ENCODE results near the gene TUSC2. TPM values are rescaled to one million over a fixed set of nuclear protein-coding genes. Genes with fewer than 3 reads are reported as not detected.

Gene TUSC2
- total and polyA plus RNA-seq, 2 of the 13 experiments (the other 11 are each of a cell fraction or from before 2014, with no cell fraction given), result 36.7 to 39.1 TPM

DNA sequence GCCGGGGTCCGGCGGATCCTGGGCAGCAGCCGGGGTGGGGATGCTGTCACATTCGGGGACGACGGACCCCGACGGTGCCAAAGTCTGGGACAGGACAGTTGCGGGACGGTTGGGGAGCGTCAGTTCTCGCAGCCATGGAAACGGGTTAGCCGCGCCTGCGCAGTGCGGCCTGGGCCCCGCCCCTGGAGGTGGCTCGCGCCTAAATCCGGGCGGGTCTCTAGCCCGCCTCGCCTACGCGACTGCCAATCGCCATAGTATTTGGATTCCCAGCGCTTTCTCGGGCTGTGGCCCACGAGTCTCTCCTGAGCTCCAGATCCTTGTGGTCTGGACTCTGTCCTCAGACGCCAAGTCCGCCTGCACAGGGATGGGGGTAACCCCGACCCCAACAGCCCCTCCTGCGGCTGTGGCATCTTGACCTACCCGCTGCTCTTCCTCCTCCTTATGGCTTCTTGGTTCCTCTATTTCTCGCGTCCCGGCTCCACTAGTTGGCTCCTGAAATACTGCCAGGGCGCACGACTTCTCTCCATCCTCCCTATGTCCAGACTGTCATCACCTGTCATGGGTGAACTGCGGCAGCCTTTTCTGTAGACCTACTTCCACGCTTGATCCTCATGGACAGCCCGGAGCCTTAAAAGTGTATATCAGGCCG is 17.7 kb upstream of the TUSC2 start, which contains the start of gene ZMYND10:
Gene ZMYND10, minus strand, starts transcription at position 147 of the 649 bp plus-strand sequence. CDS start 153 bp downstream, outside the sequence.
- in situ Hi-C loops (cut with HindIII; ENCODE audit: extremely low pct_ligation_motif_present, low pct_unique_long_range_greater_than_20kb), result loop anchor here (10.0 kb wide), 1 partner anchor 199 kb away; no protein-coding TSS in a partner anchor
- BruUV-seq (replicated peaks), result no TSS peak
- no peak for FAIRE-seq
- Histone ChIP-seq H2AFZ (ENCODE audit: low read length) (no peak within 1 kb of the TSS), H3K4me1 (ENCODE audit: insufficient read depth, low read length) (peaks cover 75% of the 10 kb centered on the region), H3K27ac (ENCODE audit: extremely low read length, insufficient read depth, low read length) (no peak within 1 kb of the TSS), H3K4me2 (ENCODE audit: low read depth, low read length) (peak within 1 kb of the TSS; percentile 76), H3K27me3 (ENCODE audit: control insufficient read depth in 1 of 2, insufficient read depth in 2 of 2, low read length in 2 of 2) (0 out of 5 replicates have a peak, but pooled peaks cover 0 to 1% of the 10 kb centered on the region in 2 experiments), H3K9me3 (ENCODE audit: low read length) (no peaks in the 10 kb centered on the region), H3K9ac (ENCODE audit: insufficient read depth, low read depth, low read length) (no peak within 1 kb of the TSS), H3K4me3 (replicated peaks in 1 of 3; ENCODE audit: insufficient read depth in 1 of 3, low read depth in 2 of 3, low read length in 3 of 3) (peak within 1 kb of the TSS in 1 of 3 experiments; percentile 55; a peak in 2 of 6 replicates), H3K79me2 (ENCODE audit: insufficient read depth, low read length) (peaks cover 12% of the 10 kb centered on the region), H3K36me3 (replicated peaks in 1 of 2; ENCODE audit: control insufficient read depth in 1 of 2, insufficient read depth in 2 of 2, low read length in 2 of 2) (peaks cover 4 to 13% of the 10 kb centered on the region in 2 experiments; a peak in 3 of 5 replicates), H4K20me1 (ENCODE audit: insufficient read depth, low read length) (0 out of 2 replicates have a peak, but pooled peaks cover 3% of the 10 kb centered on the region)
- intact Hi-C loops (cut with micrococcal nuclease; ENCODE audit: unreplicated experiment), result loop anchor here (10.0 kb wide), 1 partner anchor 199 kb away; no protein-coding TSS in a partner anchor
- DNase-seq (ENCODE audit: low spot score), result no peak
- ChIA-PET CTCF (ENCODE audit: low intra/inter-chr PET ratio, low total read pairs) (interaction anchor here (2.7 kb wide), 1 partner anchor 43 kb away, joined by 9 read pairs; no protein-coding TSS in a partner anchor), POLR2A (interaction anchor here (3.6 kb wide), 1 partner anchor 9 kb away, joined by 18 read pairs; no protein-coding TSS in a partner anchor)
- no peak for ATAC-seq
- WGBS (ENCODE audit: low lambda C conversion rate), result 72% methylated on average over 37 of the region's 45 CpGs
- 0 out of 2 replicates have a peak, but pooled peaks have one; percentile 63 for TF ChIP-seq ZBTB8A (CRISPR knock-in tag; IDR thresholded peaks at IDR 0.05; ENCODE audit: borderline replicate concordance, low read depth)
- 0 out of 2 replicates have a peak, but pooled peaks have one; percentile 31 for TF ChIP-seq PITX1 (CRISPR knock-in tag; IDR thresholded peaks at IDR 0.05)
- 0 out of 2 replicates have a peak, but pooled peaks have one; percentile 20 for TF ChIP-seq ZNF263 (CRISPR knock-in tag; IDR thresholded peaks at IDR 0.05)
- no peak for TF ChIP-seq ZNF546 (CRISPR knock-in tag; conservative IDR thresholded peaks at IDR 0.05)
- TF ChIP-seq, protein P1, sequence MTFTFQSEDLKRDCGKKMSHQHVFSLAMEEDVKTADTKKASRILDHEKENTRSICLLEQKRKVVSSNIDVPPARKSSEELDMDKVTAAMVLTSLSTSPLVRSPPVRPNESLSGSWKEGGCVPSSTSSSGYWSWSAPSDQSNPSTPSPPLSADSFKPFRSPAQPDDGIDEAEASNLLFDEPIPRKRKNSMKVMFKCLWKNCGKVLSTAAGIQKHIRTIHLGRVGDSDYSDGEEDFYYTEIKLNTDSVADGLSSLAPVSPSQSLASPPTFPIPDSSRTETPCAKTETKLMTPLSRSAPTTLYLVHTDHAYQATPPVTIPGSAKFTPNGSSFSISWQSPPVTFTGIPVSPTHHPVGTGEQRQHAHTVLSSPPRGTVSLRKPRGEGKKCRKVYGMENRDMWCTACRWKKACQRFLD (CRISPR knock-in tag; IDR thresholded peaks at IDR 0.05; ENCODE audit: borderline replicate concordance), result no peak
- 0 out of 2 replicates have a peak, but pooled peaks have one; percentile 18 for TF ChIP-seq RBFOX2 (IDR thresholded peaks at IDR 0.05; ENCODE audit: low read depth, low read length)
- TF ChIP-seq, protein P2, sequence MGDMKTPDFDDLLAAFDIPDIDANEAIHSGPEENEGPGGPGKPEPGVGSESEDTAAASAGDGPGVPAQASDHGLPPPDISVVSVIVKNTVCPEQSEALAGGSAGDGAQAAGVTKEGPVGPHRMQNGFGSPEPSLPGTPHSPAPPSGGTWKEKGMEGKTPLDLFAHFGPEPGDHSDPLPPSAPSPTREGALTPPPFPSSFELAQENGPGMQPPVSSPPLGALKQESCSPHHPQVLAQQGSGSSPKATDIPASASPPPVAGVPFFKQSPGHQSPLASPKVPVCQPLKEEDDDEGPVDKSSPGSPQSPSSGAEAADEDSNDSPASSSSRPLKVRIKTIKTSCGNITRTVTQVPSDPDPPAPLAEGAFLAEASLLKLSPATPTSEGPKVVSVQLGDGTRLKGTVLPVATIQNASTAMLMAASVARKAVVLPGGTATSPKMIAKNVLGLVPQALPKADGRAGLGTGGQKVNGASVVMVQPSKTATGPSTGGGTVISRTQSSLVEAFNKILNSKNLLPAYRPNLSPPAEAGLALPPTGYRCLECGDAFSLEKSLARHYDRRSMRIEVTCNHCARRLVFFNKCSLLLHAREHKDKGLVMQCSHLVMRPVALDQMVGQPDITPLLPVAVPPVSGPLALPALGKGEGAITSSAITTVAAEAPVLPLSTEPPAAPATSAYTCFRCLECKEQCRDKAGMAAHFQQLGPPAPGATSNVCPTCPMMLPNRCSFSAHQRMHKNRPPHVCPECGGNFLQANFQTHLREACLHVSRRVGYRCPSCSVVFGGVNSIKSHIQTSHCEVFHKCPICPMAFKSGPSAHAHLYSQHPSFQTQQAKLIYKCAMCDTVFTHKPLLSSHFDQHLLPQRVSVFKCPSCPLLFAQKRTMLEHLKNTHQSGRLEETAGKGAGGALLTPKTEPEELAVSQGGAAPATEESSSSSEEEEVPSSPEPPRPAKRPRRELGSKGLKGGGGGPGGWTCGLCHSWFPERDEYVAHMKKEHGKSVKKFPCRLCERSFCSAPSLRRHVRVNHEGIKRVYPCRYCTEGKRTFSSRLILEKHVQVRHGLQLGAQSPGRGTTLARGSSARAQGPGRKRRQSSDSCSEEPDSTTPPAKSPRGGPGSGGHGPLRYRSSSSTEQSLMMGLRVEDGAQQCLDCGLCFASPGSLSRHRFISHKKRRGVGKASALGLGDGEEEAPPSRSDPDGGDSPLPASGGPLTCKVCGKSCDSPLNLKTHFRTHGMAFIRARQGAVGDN (CRISPR knock-in tag; IDR thresholded peaks at IDR 0.05), result peak; percentile 20; the same call in 1 of the 2 replicates
- peak; percentile 13; the same call in 1 of the 2 replicates for TF ChIP-seq GABPB1 (CRISPR knock-in tag; IDR thresholded peaks at IDR 0.05)
- TF ChIP-seq AGO2 (optimal IDR thresholded peaks at IDR 0.05; ENCODE audit: low read depth, low read length), result peak; percentile 58
- TF ChIP-seq KDM4B (CRISPR knock-in tag; IDR thresholded peaks at IDR 0.05), result no peak
- TF ChIP-seq RFX1 (IDR thresholded peaks at IDR 0.05), result peak; percentile 52; the same call in 1 of the 2 replicates
- TF ChIP-seq, protein P3, sequence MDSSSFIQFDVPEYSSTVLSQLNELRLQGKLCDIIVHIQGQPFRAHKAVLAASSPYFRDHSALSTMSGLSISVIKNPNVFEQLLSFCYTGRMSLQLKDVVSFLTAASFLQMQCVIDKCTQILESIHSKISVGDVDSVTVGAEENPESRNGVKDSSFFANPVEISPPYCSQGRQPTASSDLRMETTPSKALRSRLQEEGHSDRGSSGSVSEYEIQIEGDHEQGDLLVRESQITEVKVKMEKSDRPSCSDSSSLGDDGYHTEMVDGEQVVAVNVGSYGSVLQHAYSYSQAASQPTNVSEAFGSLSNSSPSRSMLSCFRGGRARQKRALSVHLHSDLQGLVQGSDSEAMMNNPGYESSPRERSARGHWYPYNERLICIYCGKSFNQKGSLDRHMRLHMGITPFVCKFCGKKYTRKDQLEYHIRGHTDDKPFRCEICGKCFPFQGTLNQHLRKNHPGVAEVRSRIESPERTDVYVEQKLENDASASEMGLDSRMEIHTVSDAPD (CRISPR knock-in tag; IDR thresholded peaks at IDR 0.05), result no peak
- TF ChIP-seq REXO4 (CRISPR knock-in tag; IDR thresholded peaks at IDR 0.05; ENCODE audit: borderline replicate concordance), result no peak

All from HepG2 (cell line).